Activated B cell treated with CpG ODN at 0.5 μM for 24 hours (primary cell): Measurements from ENCODE around the gene KL. TPM values are rescaled to one million over a fixed set of nuclear protein-coding genes. Genes with fewer than 3 reads are reported as not detected.

ENCODE experiments used
- ATAC-seq: fragments of 200-7000 bp; cut with Tn5 transposase; one replicate; pipeline ENCODE4 v1.10.0; 2021; ENCODE audit warnings: low read depth, mild to moderate bottlenecking, moderate library complexity
- CTCF ChIA-PET: fragments of 350-600 bp; sonication (Branson Sonifier 250); formaldehyde crosslinking; loops from one replicate; lab custom pipeline; 2021; ENCODE audit warnings: antibody characterized with exemption; lab: Charles Lee
- POLR2A ChIA-PET: fragments of 350-600 bp; sonication (Branson Sonifier 250); formaldehyde crosslinking; loops from one replicate; lab custom pipeline; 2021; ENCODE audit warnings: antibody characterized with exemption; lab: Charles Lee
- DNase-seq: peaks from one replicate; pipeline ENCODE4 v3.0.0; 2022
- H3K27ac Mint-ChIP-seq: one replicate; pipeline ENCODE4 v1.8.0; 2020; ENCODE audit warnings: mixed read lengths
- H3K27me3 Mint-ChIP-seq: one replicate; pipeline ENCODE4 v1.8.0; 2021; ENCODE audit warnings: mixed read lengths
- H3K36me3 Mint-ChIP-seq: one replicate; pipeline ENCODE4 v1.8.0; 2021; ENCODE audit warnings: low read depth, mixed read lengths
- H3K4me1 Mint-ChIP-seq: one replicate; pipeline ENCODE4 v1.8.0; 2021; ENCODE audit warnings: mixed read lengths
- H3K4me3 Mint-ChIP-seq: one replicate; pipeline ENCODE4 v1.8.0; 2020; ENCODE audit warnings: mild to moderate bottlenecking, mixed read lengths
- H3K9me3 Mint-ChIP-seq: one replicate; pipeline ENCODE4 v1.8.0; 2020; ENCODE audit warnings: mixed read lengths
- intact Hi-C: fragments of 100-400 bp; cut with micrococcal nuclease; formaldehyde crosslinking; loops from one replicate; pipeline ENCODE4 v1.15.1; 2024
- total RNA-seq: library from RNA; stranded (reverse); gene quantifications from 2 replicates; pipeline ENCODE4 v1.2.3, GENCODE V29; 2022
- TF ChIP-seq, protein P1 (sequence below): fragments of 200-600 bp; IDR thresholded peaks from one replicate; pipeline ENCODE4 v1.8.0; 2022; ENCODE audit warnings: antibody characterized with exemption, mild to moderate bottlenecking

Gene KL
- total RNA-seq, 1 donor from 2014 or later, result 0.07 TPM

DNA sequence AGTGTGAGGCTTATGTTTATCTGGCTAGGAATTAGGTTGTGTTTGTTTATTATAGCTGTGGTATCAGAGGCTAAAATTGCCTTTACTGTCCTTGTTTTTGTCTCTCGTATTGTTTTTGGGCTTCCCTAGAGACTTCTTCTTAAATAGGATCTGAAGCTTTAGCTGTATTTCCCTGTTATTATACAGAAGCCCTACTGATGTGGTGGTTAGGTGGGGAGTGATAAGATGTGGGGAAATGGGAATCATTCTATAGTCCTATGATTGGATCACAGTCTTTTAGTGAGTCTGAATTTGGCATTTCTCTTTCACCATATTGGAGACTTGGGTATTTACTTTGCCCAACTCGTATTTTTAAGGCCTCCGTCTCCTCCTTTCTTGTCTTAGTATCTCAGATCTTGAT is 8.3 kb upstream of the KL start:
- H3K4me1 Mint-ChIP-seq, result no peaks in the 10 kb centered on the region
- peaks cover 20% of the 10 kb centered on the region for H3K27me3 Mint-ChIP-seq
- no peak overlapping the region for H3K4me3 Mint-ChIP-seq
- ATAC-seq (no peak), DNase-seq (no peak)
- intact Hi-C loops, result no loop called here
- no peak overlapping the region for H3K27ac Mint-ChIP-seq
- ChIA-PET CTCF (no interaction called here), POLR2A (no interaction called here)
- H3K9me3 Mint-ChIP-seq, result peaks cover 12% of the 10 kb centered on the region
- TF ChIP-seq, protein P1, sequence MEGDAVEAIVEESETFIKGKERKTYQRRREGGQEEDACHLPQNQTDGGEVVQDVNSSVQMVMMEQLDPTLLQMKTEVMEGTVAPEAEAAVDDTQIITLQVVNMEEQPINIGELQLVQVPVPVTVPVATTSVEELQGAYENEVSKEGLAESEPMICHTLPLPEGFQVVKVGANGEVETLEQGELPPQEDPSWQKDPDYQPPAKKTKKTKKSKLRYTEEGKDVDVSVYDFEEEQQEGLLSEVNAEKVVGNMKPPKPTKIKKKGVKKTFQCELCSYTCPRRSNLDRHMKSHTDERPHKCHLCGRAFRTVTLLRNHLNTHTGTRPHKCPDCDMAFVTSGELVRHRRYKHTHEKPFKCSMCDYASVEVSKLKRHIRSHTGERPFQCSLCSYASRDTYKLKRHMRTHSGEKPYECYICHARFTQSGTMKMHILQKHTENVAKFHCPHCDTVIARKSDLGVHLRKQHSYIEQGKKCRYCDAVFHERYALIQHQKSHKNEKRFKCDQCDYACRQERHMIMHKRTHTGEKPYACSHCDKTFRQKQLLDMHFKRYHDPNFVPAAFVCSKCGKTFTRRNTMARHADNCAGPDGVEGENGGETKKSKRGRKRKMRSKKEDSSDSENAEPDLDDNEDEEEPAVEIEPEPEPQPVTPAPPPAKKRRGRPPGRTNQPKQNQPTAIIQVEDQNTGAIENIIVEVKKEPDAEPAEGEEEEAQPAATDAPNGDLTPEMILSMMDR, result no peak
- no peaks in the 10 kb centered on the region for H3K36me3 Mint-ChIP-seq

DNA sequence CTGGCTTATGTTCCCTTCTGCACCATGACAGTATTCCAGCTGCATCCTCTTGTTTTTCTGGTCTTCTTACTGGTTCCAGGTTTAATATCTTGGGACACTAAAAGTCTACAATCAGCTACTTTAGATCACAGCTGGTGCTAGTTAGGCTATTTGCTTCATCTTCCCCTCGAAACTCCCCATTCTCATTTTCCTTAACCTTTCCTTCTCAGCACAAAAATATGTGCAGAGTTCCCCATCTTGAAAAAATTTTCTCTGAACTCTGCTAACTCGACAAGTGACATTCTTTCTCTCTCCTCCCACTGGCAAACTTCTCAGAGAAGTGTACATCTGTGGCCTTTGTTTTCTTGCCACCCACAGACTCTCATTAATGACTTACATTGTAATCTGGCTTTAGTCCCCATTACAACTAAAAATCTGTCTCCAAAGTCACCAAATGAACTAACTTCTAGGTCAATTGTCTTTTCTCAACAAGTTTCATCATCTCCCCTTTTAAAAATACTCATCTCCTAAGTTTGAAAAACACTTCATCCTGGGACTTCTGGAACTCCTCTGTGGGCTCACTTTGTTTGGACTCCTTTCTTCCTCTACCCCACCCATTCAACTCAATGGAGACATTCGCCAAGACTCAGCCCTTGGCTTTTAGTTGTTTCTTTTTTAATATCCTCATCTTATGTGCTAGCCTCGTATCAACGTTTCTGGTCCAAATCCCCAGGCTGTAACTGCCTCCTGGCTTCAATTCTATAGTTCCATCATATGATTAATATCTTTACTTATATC is 7.1 kb upstream of the KL start:
- TF ChIP-seq, protein P1, result no peak
- Mint-ChIP-seq H3K9me3 (peaks cover 12% of the 10 kb centered on the region), H3K36me3 (no peaks in the 10 kb centered on the region), H3K4me1 (no peaks in the 10 kb centered on the region), H3K27me3 (peaks cover 26% of the 10 kb centered on the region), H3K27ac (no peak overlapping the region), H3K4me3 (no peak overlapping the region)
- CTCF ChIA-PET, result no interaction called here
- POLR2A ChIA-PET, result no interaction called here
- intact Hi-C loops, result no loop called here
- DNase-seq, result no peak
- ATAC-seq, result no peak

DNA sequence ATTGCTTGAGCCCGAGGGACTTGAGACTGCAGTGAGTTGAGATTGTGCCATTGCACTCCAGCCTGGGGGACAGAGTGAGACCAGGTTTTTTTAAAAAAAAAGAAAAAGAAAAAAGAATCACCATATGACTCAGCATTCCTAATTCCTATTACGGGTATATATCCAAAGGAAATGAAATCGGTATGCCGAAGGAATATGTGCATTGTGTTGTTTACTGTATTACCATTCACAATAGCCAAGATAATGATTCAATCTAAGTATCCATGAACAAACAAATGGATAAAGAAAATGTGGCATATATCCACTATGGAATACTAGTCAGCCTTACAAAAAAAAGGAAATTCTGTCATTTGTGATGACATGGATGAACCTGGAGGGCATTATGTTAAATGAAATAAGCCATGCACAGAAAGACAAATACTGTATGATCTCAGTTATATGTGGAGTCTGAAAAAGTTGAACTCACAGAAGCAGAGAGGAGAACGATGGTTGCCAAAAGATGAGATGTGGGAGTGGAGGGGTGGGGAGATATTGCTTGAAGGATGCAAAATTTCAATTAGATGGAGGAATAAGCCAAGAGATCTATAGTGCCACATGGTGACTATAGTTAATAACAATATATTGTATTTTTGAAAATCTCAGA is 4.3 kb upstream of the KL start:
- no peak for DNase-seq
- TF ChIP-seq, protein P1, result no peak
- Mint-ChIP-seq H3K9me3 (peaks cover 12% of the 10 kb centered on the region), H3K27me3 (peaks cover 39% of the 10 kb centered on the region), H3K36me3 (no peaks in the 10 kb centered on the region), H3K4me3 (no peak overlapping the region), H3K4me1 (peaks cover 8% of the 10 kb centered on the region), H3K27ac (no peak overlapping the region)
- ChIA-PET CTCF (no interaction called here), POLR2A (no interaction called here)
- no peak for ATAC-seq
- intact Hi-C loops, result loop anchor here (10.0 kb wide), 1 partner anchor 427 kb away; the partner anchor contains the start of gene PDS5B

DNA sequence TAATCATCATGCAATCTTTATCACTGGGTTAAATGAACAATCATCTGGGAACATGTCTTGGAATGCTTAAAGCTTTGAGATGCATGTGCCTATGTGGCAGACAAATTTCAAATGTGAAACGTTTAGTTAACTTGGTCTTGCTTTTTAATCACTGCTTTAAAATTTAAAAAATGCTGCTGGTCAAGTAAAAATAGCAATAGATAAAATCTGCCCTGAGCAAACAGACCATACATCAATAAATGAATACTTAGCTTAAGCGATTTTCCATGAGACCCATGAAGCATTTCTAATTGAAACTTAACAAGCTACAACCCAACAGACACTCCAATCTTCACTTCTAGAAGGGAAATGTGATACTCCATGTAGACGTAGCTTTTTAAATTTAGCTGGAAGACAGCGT is 1.9 kb upstream of the KL start:
- peaks cover 51% of the 10 kb centered on the region for H3K27me3 Mint-ChIP-seq

DNA sequence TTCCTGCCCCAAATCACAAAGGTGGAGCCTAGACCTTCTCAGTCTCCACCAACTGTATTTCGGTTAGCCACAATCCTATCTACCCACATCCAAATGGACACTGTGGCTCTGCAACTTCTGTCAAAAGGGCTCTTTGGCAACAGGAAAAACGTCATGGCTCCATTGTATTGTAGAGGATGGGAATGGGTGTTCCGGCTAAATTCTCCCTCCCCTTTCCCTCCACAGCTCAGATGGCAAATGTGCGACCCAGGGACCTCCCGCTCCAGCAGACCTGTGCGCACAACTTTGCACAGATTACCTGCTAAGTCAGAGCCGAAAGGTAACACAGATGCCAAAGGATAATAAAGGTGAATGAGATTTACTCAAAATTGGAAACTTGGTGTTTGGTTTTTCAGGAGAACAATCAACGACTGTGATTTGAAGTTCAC is 968 bp upstream of the KL start:
- TF ChIP-seq, protein P1, result no peak
- ChIA-PET POLR2A (no interaction called here), CTCF (no interaction called here)
- no peak for ATAC-seq
- H3K27ac Mint-ChIP-seq, result no peak overlapping the region
- peaks cover 61% of the 10 kb centered on the region for H3K27me3 Mint-ChIP-seq
- intact Hi-C loops, result loop anchor here (10.0 kb wide), 1 partner anchor 430 kb away; the partner anchor contains the start of gene PDS5B
- H3K4me3 Mint-ChIP-seq, result no peak overlapping the region
- H3K9me3 Mint-ChIP-seq, result no peaks in the 10 kb centered on the region
- peaks cover 13% of the 10 kb centered on the region for H3K4me1 Mint-ChIP-seq
- DNase-seq, result no peak
- H3K36me3 Mint-ChIP-seq, result no peaks in the 10 kb centered on the region

More for the DNA sequence above, 1.9 kb upstream of the KL start:
- Mint-ChIP-seq H3K9me3 (no peaks in the 10 kb centered on the region), H3K4me3 (no peak overlapping the region), H3K36me3 (no peaks in the 10 kb centered on the region), H3K27ac (no peak overlapping the region), H3K4me1 (peaks cover 13% of the 10 kb centered on the region)
- ATAC-seq (no peak), DNase-seq (no peak)
- TF ChIP-seq, protein P1, result no peak
- ChIA-PET CTCF (no interaction called here), POLR2A (no interaction called here)
- intact Hi-C loops, result loop anchor here (10.0 kb wide), 1 partner anchor 429 kb away; the partner anchor contains the start of gene PDS5B
